ENCODE data around the gene CELA3B.

DNA sequence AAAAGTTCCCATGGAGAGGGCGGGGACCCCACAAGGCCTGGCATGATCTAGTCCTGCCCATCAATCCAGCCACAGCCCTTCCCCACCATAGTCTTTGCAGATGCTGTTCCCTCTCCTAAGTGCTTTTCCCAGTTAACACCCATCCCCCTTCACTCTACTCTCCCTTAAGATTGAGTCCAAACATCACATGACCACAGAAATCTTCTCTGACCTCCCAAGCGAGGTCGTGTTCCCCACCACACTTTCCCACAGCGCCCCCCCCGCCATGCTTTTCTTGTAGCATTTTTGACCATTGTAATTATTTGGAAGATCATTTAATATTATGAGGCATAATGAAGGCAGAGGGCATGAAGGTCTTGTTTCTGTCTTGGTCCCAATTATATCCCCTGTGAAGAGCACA is 35.5 kb upstream of the CELA3B start:
- TF ChIP-seq, protein P1, sequence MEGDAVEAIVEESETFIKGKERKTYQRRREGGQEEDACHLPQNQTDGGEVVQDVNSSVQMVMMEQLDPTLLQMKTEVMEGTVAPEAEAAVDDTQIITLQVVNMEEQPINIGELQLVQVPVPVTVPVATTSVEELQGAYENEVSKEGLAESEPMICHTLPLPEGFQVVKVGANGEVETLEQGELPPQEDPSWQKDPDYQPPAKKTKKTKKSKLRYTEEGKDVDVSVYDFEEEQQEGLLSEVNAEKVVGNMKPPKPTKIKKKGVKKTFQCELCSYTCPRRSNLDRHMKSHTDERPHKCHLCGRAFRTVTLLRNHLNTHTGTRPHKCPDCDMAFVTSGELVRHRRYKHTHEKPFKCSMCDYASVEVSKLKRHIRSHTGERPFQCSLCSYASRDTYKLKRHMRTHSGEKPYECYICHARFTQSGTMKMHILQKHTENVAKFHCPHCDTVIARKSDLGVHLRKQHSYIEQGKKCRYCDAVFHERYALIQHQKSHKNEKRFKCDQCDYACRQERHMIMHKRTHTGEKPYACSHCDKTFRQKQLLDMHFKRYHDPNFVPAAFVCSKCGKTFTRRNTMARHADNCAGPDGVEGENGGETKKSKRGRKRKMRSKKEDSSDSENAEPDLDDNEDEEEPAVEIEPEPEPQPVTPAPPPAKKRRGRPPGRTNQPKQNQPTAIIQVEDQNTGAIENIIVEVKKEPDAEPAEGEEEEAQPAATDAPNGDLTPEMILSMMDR (IDR thresholded peaks at IDR 0.05 in 8 of 11, conservative IDR thresholded peaks at IDR 0.05 in 3 of 11), result no peak
- no peak for TF ChIP-seq POLR2AphosphoS5 (IDR thresholded peaks at IDR 0.05)
